DMS53 treated with DMSO at 0.1 percent for 48 hours (cell line): ENCODE results near the gene CD160.
"Not testable (repeated sequence)": the region's sequence is repeated elsewhere in the genome, so short reads cannot be mapped to it uniquely, and the experiment has no call there.

Experiments
- DNase-seq: peaks from one replicate; lab custom pipeline; 2025; ENCODE audit not compliant: unreplicated experiment; lab: John Stamatoyannopoulos, UW

The CD160 gene

GRCh38 chr1:145708063-145708462, 11.2 kb upstream of the CD160 start:
- DNase-seq = no peak

GRCh38 chr1:145710291-145711027, 8.8 kb upstream of the CD160 start:
- no peak for DNase-seq

- DNase-seq = no peak
Measured at GRCh38 chr1:145711213-145711651, 8.1 kb upstream of the CD160 start.

- no peak for DNase-seq
Measured at GRCh38 chr1:145714524-145715111, 4.7 kb upstream of the CD160 start.

GRCh38 chr1:145716641-145717345, 2.5 kb upstream of the CD160 start:
- DNase-seq = no peak

- no peak for DNase-seq
Measured at GRCh38 chr1:145717833-145718232, 1.5 kb upstream of the CD160 start.

GRCh38 chr1:145718465-145718864, 834 bp upstream of the CD160 start:
- not testable (repeated sequence) for DNase-seq

GRCh38 chr1:145720556-145720877, 1.2 kb downstream of the CD160 start:
- no peak for DNase-seq

GRCh38 chr1:145720878-145721671, 1.8 kb downstream of the CD160 start:
- DNase-seq = peak; percentile 42

- not testable (repeated sequence) for DNase-seq
Measured at GRCh38 chr1:145726193-145726592, 6.9 kb downstream of the CD160 start.

- no peak for DNase-seq
Measured at GRCh38 chr1:145729196-145729595, 9.9 kb downstream of the CD160 start.

- no peak for DNase-seq
Measured at GRCh38 chr1:145729666-145730436, 10.6 kb downstream of the CD160 start.

- DNase-seq = no peak
Measured at GRCh38 chr1:145730467-145730866, 11.2 kb downstream of the CD160 start.

GRCh38 chr1:145730900-145731299, 11.6 kb downstream of the CD160 start:
- DNase-seq = no peak

GRCh38 chr1:145736191-145736590, 16.9 kb downstream of the CD160 start:
- no peak for DNase-seq

GRCh38 chr1:145740269-145740668, 21.0 kb downstream of the CD160 start:
- no peak for DNase-seq

GRCh38 chr1:145747398-145748247, 28.3 kb downstream of the CD160 start:
- no peak for DNase-seq

GRCh38 chr1:145750426-145750825, 31.1 kb downstream of the CD160 start:
- DNase-seq = no peak

- DNase-seq = no peak
Measured at GRCh38 chr1:145751491-145752037, 32.3 kb downstream of the CD160 start.
